Left hindlimb (tissue), 1 donor: Measurements from ENCODE around the gene VSIR.

Source experiments
- DNase-seq: peaks from one replicate; pipeline ENCODE4 v3.0.0-alpha.2; 2018

VSIR gene

GRCh38 chr10:71711052-71711623, 62.2 kb downstream of the VSIR start:
- DNase-seq, result no peak

- no peak for DNase-seq
Measured at GRCh38 chr10:71710519-71710918, 62.8 kb downstream of the VSIR start.

GRCh38 chr10:71708897-71709882, 64.1 kb downstream of the VSIR start:
- DNase-seq, result no peak

GRCh38 chr10:71708301-71708703, 65.0 kb downstream of the VSIR start:
- no peak for DNase-seq

- no peak for DNase-seq
Measured at GRCh38 chr10:71707240-71707789, 66.0 kb downstream of the VSIR start.

GRCh38 chr10:71706216-71707121, 66.9 kb downstream of the VSIR start:
- no peak for DNase-seq

- no peak for DNase-seq
Measured at GRCh38 chr10:71705582-71705981, 67.7 kb downstream of the VSIR start.

GRCh38 chr10:71704816-71705215, 68.5 kb downstream of the VSIR start:
- no peak for DNase-seq

- no peak for DNase-seq
Measured at GRCh38 chr10:71703577-71703976, 69.7 kb downstream of the VSIR start.

GRCh38 chr10:71701496-71702132, 71.7 kb downstream of the VSIR start:
- no peak for DNase-seq

GRCh38 chr10:71700731-71701368, 72.5 kb downstream of the VSIR start:
- DNase-seq, result no peak

- no peak for DNase-seq
Measured at GRCh38 chr10:71698737-71699136, 74.6 kb downstream of the VSIR start.

- no peak for DNase-seq
Measured at GRCh38 chr10:71697938-71698709, 75.2 kb downstream of the VSIR start.
